ENCODE measurements around the gene ELL2.
"Not testable (repeated sequence)": the region's sequence is repeated elsewhere in the genome, so short reads cannot be mapped to it uniquely, and the experiment has no call there.

Gene ELL2

DNA sequence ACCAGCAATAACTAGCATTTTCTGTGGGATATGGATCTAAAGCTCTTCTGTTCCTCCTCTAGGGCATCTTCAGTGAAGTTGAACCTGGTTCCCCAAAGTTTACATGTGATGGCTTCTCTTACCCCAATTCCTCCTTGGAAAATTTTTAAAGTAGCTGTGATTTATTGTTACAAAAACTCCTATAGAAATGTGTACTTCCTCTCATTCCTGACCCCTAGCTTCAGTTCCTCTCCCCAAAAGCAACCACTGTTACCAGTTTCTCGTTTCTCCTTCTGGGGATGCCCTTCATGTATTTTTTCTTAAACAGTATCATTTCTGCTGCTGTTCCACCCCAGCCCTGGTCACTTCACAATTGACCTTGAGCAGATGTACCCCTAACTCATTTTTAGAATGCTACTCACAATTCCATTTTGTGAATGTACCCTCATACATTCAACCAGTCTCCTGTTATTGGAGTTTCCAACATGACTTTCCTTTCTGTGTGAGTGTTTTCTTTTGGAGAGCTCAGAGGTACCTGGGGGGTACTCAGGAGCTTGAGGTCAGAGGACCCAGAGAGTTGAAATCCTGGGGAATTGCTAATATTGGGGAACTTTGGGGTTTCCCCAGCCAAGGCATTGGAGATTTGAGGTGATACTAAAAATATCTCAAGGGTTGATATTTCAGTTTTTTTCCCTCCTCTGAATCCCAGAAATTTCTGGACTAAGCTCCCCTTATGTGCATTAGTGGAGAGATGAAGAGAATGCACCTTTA is 120.5 kb downstream of the ELL2 start:
- DNase-seq (ENCODE audit: low read depth): no peak
- TF ChIP-seq CTCF (IDR thresholded peaks at IDR 0.05; ENCODE audit: control insufficient read depth, insufficient read depth, low read depth, low read length, missing control alignments): no peak
- H3K4me3 ChIP-seq (ENCODE audit: control insufficient read depth, low read depth, low read length): no peak overlapping the region

DNA sequence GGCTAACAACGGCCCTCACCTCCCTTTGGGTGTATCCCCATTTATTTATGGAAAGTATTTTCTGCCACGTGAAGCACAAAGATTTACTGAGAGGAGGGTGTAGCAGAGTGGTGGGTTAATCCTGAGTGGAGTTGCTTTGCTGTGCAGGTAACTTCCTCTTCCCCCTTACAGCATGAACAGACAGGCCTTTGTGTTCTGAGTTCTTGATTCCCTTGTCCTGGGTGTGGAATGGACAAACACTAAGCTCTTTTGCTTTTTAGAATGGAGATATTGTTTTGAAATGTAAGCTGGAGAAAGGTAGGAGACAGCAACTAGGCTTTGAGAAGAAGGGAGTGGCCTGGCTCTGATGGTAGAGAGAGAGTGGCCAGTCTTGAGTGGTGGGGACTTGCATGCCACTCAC is 122.0 kb downstream of the ELL2 start:
- H3K4me3 ChIP-seq (ENCODE audit: control insufficient read depth, low read depth, low read length): no peak overlapping the region
- DNase-seq (ENCODE audit: low read depth): no peak
- no peak for TF ChIP-seq CTCF (IDR thresholded peaks at IDR 0.05; ENCODE audit: control insufficient read depth, insufficient read depth, low read depth, low read length, missing control alignments)

- no peak for DNase-seq (ENCODE audit: low read depth)
- TF ChIP-seq CTCF (IDR thresholded peaks at IDR 0.05; ENCODE audit: control insufficient read depth, insufficient read depth, low read depth, low read length, missing control alignments): no peak
- H3K4me3 ChIP-seq (ENCODE audit: control insufficient read depth, low read depth, low read length): no peak overlapping the region
Observed at GRCh38 chr5:95838556-95838955, 123.1 kb downstream of the ELL2 start.

GRCh38 chr5:95838001-95838520 is 123.6 kb downstream of the ELL2 start:
- DNase-seq (ENCODE audit: low read depth): no peak
- TF ChIP-seq CTCF (IDR thresholded peaks at IDR 0.05; ENCODE audit: control insufficient read depth, insufficient read depth, low read depth, low read length, missing control alignments): no peak
- no peak overlapping the region for H3K4me3 ChIP-seq (ENCODE audit: control insufficient read depth, low read depth, low read length)

DNA sequence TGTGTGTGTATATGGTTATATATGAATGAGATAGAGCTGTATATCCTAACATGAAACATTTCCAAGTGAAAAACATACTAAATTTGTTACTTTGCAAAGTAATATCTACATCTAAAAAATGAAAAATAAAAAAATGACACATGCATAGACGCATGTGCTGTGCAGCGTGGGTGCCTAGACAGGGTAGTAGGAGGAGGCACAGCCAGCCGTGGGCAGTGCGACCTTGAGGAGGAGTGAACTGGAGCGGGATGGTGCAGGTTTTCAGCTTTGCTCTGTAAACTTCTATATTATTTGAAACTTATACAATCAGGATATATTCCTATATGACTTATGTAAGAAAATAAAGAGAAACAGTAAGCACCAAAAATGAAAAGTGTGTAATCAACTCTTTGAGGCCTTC is 124.2 kb downstream of the ELL2 start:
- TF ChIP-seq CTCF (IDR thresholded peaks at IDR 0.05; ENCODE audit: control insufficient read depth, insufficient read depth, low read depth, low read length, missing control alignments): no peak
- no peak overlapping the region for H3K4me3 ChIP-seq (ENCODE audit: control insufficient read depth, low read depth, low read length)
- no peak for DNase-seq (ENCODE audit: low read depth)

DNA sequence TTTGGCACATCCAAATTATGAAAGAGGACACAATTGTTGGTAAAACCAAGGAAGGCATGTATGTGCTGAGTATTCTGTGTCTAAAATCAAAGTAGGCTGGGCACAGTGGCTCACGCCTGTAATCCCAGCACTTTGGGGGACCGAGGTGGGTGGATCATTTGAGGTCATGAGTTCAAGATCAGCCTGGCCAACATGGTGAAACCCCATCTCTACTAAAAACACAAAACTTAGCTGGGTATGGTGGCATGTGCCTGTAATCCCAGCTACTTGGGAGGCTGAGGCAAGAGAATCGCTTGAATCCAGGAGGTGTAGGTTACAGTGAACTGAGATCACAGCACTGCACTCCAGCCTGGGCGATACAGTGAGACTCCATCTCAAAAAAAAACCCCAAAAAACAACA is 124.7 kb downstream of the ELL2 start:
- not testable (repeated sequence) for DNase-seq (ENCODE audit: low read depth); H3K4me3 ChIP-seq (ENCODE audit: control insufficient read depth, low read depth, low read length)

DNA sequence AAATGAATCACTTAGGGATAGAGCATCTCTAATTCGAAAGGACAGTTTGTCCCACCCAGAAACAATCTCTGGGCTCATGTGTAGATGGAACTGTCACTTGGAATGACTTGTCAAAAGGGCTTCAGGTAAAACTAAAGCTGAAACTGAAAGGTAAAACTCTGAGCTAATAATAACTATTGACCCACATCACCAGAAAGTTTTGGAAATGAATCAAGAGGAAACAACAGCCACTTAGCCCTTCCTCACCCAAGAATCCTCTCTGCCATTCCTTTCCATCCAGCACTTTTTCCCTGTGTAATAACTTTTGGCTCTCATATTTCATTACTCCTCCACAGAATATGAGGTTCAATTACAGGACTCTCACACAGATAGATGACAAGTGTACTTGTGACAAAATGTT is 125.1 kb downstream of the ELL2 start:
- no peak for DNase-seq (ENCODE audit: low read depth)
- H3K4me3 ChIP-seq (ENCODE audit: control insufficient read depth, low read depth, low read length): no peak overlapping the region
- TF ChIP-seq CTCF (IDR thresholded peaks at IDR 0.05; ENCODE audit: control insufficient read depth, insufficient read depth, low read depth, low read length, missing control alignments): no peak

All from AG09309 (cell line).